Activated CD4-positive, alpha-beta T cell treated with anti-CD3 and anti-CD28 coated beads for 36 hours (primary cell): Measurements from ENCODE around the gene IBA57. TPM values are rescaled to one million over a fixed set of nuclear protein-coding genes. Genes with fewer than 3 reads are reported as not detected.

Source experiments
- ATAC-seq: fragments of 200-7000 bp; cut with Tn5 transposase; one replicate; pipeline ENCODE4 v1.10.0; 2021; ENCODE audit warnings: mild to moderate bottlenecking, moderate library complexity
- CTCF ChIA-PET: fragments of 350-600 bp; sonication (Branson Sonifier 250); formaldehyde crosslinking; loops from one replicate; lab custom pipeline; 2021; ENCODE audit warnings: antibody characterized with exemption; lab: Charles Lee
- POLR2A ChIA-PET: fragments of 350-600 bp; sonication (Branson Sonifier 250); formaldehyde crosslinking; loops from one replicate; lab custom pipeline; 2021; ENCODE audit warnings: antibody characterized with exemption, inconsistent platforms; lab: Charles Lee
- DNase-seq: peaks from one replicate; pipeline ENCODE4 v3.0.0-alpha.2; 2020
- H3K27ac Mint-ChIP-seq: one replicate; pipeline ENCODE4 v1.8.0; 2021; ENCODE audit warnings: mixed read lengths
- H3K27me3 Mint-ChIP-seq: one replicate; pipeline ENCODE4 v1.8.0; 2021; ENCODE audit warnings: mixed read lengths
- H3K36me3 Mint-ChIP-seq: one replicate; pipeline ENCODE4 v1.8.0; 2021; ENCODE audit warnings: low read depth, mixed read lengths
- H3K4me1 Mint-ChIP-seq: one replicate; pipeline ENCODE4 v1.8.0; 2021; ENCODE audit warnings: mixed read lengths
- H3K4me3 Mint-ChIP-seq: one replicate; pipeline ENCODE4 v1.8.0; 2021; ENCODE audit warnings: mild to moderate bottlenecking, moderate library complexity, mixed read lengths
- H3K9me3 Mint-ChIP-seq: one replicate; pipeline ENCODE4 v1.8.0; 2021; ENCODE audit warnings: low read depth, mixed read lengths
- intact Hi-C, 2 experiments: fragments of 100-400 bp; cut with DNase I in 1 of 2; cut with micrococcal nuclease in 1 of 2; formaldehyde crosslinking; loops; one replicate each; pipeline versions ENCODE4 v1.14.2 to v1.15.1; 2022 to 2024; cut with DNase I, micrococcal nuclease
- total RNA-seq, 2 experiments: library from RNA; stranded (reverse); gene quantifications; one replicate each; pipeline ENCODE4 v1.2.3, GENCODE V29; 2021

IBA57 gene
- total RNA-seq, 2 experiments from 2014 or later: 6.0 to 8.3 TPM

DNA sequence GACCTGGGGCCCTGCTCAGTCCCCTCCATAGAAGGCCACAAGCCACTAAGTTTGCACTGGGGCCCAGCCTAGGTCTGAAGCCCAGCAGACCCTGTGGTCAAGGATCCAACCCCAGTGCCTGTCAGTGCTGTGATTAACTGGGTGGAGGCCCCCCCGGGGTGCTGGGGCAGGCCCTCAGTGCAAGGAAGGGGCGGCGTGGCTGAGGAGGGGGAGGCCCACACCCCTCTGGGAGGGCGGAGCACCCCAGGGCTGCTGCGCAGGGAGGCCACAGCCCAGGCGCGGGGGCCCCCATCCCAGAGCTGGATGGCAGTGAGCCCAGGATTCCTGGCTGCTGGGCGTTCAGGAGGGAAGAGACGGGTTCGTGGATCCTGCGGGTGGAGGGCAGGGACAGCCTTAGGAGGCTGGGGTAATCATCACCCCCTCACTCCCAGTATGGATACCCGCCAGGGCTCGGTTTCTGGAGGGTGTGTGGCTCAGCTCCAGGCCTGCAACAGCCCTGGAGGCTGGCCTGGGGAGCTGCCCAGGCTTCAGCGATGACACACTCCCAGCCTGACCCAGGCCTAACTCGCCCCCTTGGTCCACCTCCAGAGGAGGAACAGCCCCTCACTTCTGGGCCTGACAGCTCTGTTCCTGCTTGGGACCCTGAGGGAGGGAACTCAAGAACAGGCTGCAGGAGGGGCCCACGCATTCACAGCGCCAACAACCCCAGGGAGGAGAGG is 15.0 kb upstream of the IBA57 start:
- Mint-ChIP-seq H3K27me3 (no peaks in the 10 kb centered on the region), H3K4me1 (peaks cover 14% of the 10 kb centered on the region), H3K27ac (no peak overlapping the region), H3K4me3 (no peak overlapping the region), H3K9me3 (no peaks in the 10 kb centered on the region), H3K36me3 (no peaks in the 10 kb centered on the region)
- intact Hi-C loops: no loop called here
- POLR2A ChIA-PET: no interaction called here
- ATAC-seq: no peak
- CTCF ChIA-PET: interaction anchor here (0.7 kb wide), 1 partner anchor 18 kb away, joined by 3 read pairs; no protein-coding TSS in a partner anchor
- peak; percentile 8 for DNase-seq

- POLR2A ChIA-PET: no interaction called here
- no peak overlapping the region for H3K4me3 Mint-ChIP-seq
- peak; percentile 18 for DNase-seq
- peaks cover 14% of the 10 kb centered on the region for H3K4me1 Mint-ChIP-seq
- ATAC-seq: no peak
- CTCF ChIA-PET: interaction anchor here (0.7 to 1.4 kb wide), 2 partner anchors 14 to 19 kb away, joined by 3 to 6 read pairs; partner anchors contain the start of gene IBA57
- no peaks in the 10 kb centered on the region for H3K36me3 Mint-ChIP-seq
- H3K27me3 Mint-ChIP-seq: no peaks in the 10 kb centered on the region
- H3K27ac Mint-ChIP-seq: peak overlapping the region; percentile 42
- H3K9me3 Mint-ChIP-seq: no peaks in the 10 kb centered on the region
- intact Hi-C loops: no loop called here
Measured at GRCh38 chr1:228151180-228151925, 14.3 kb upstream of the IBA57 start.

DNA sequence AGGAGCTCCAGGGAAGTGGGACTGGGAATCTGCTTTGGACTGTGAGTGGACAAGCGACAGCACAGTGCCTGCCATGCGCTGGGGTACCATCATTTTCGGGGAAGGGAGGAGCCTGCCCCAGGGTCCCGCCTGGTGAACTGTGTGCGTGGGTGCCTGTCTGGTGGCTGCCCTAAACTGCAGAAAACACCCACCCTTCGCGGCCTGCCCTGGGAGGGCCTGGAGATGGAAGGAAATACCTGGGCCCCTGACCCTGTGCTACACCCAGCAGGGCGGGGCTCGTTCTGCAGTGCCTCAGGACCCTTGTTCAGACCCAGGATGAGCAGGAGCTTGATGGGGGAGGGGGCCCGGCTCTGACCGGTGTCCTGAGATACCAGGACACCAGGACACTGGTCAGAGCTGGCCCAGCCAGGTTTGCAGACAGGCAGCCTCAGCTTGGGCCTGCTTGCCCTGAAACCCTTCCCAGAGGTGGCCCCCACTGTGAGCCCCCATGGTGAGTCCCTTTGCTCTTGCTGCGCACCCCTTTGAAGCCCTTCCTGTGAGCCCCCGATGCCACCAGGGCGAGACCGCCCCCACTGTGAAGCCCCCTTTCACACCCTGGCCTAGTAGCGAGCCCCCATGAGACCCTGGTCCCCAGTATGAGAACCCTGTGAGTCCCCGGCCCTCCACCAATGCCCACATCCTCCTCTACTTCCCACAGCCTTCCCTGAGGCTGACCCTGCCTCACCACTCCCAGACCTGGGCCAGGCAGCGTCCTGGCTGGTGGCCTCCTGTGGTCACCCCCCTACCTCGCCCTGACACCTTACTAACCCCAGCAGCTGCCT is 13.3 kb upstream of the IBA57 start:
- ChIA-PET POLR2A (no interaction called here), CTCF (interaction anchor here (0.9 to 1.4 kb wide), 2 partner anchors 11 to 13 kb away, joined by 3 to 6 read pairs; partner anchors contain the start of gene IBA57)
- no peaks in the 10 kb centered on the region for H3K27me3 Mint-ChIP-seq
- H3K9me3 Mint-ChIP-seq: no peaks in the 10 kb centered on the region
- no peak overlapping the region for H3K27ac Mint-ChIP-seq
- intact Hi-C loops: no loop called here
- no peak for ATAC-seq
- H3K36me3 Mint-ChIP-seq: no peaks in the 10 kb centered on the region
- H3K4me3 Mint-ChIP-seq: no peak overlapping the region
- DNase-seq: peak; percentile 3
- peaks cover 19% of the 10 kb centered on the region for H3K4me1 Mint-ChIP-seq

DNA sequence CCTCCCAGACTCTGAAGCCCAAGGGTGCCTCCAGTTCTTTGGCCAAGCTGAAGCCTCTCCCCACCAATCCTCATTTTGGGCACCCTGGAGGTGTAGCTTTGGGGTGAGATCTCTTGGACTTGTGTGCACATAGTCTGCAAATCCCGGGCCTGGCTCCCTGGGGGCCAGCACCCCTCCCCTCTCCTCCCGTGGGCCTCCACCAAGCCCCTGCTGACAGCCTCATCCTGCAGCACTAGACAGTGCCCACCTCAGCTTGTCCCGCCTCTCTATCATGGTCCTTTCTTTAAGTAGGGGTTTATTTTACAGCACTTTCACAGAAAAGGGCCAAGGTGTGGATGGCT is 12.7 kb upstream of the IBA57 start:
- no peak overlapping the region for H3K4me3 Mint-ChIP-seq
- DNase-seq (peak; percentile 2), ATAC-seq (no peak)
- POLR2A ChIA-PET: no interaction called here
- intact Hi-C loops: no loop called here
- H3K4me1 Mint-ChIP-seq: peaks cover 19% of the 10 kb centered on the region
- CTCF ChIA-PET: interaction anchor here (0.9 to 2.2 kb wide), 3 partner anchors 10 to 13 kb away, joined by 3 to 9 read pairs (median 6); partner anchors contain the start of gene IBA57
- H3K27ac Mint-ChIP-seq: no peak overlapping the region
- no peaks in the 10 kb centered on the region for H3K27me3 Mint-ChIP-seq
- no peaks in the 10 kb centered on the region for H3K9me3 Mint-ChIP-seq
- H3K36me3 Mint-ChIP-seq: no peaks in the 10 kb centered on the region

DNA sequence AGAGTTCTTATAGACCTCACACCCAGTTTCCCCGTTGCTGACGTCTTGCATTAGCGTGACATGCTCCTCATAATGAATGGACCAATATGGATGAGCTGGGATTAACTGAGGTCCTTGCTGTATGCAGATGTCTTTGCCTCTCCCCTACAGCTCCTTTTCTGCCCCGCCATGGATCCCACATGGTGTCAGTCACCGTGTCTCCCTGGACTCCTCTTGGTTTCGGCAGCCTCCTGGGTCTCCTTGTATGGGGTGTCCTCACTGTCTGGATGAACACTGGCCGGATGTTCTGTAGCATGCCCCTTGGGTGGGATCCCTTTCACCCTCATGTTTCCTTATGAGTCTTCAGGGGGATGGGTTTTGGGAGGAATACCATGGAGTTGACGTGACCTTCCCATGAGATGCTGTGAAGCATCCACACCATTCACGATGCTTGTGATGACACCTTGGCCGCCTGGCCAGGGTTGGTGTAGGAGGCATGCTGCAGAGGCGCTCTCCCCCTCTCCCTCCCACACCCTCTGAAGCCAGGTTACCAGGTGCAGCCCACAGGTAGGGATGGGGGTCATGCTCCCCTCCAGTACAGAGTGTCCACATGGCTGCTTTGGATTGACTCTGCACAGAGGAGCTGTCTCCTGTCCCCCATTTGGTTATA is 11.5 kb upstream of the IBA57 start:
- DNase-seq: peak; percentile 2
- ChIA-PET POLR2A (interaction anchor here (0.9 kb wide), 1 partner anchor 13 kb away, joined by 5 read pairs; no protein-coding TSS in a partner anchor), CTCF (interaction anchor here (1.0 to 2.2 kb wide), 5 partner anchors 11 to 155 kb away, joined by 3 to 9 read pairs (median 4); no protein-coding TSS in a partner anchor)
- no peak for ATAC-seq
- no peaks in the 10 kb centered on the region for H3K36me3 Mint-ChIP-seq
- no peaks in the 10 kb centered on the region for H3K27me3 Mint-ChIP-seq
- H3K4me1 Mint-ChIP-seq: peaks cover 19% of the 10 kb centered on the region
- H3K27ac Mint-ChIP-seq: peak overlapping the region; percentile 83
- H3K9me3 Mint-ChIP-seq: no peaks in the 10 kb centered on the region
- H3K4me3 Mint-ChIP-seq: no peak overlapping the region
- intact Hi-C loops: no loop called here

GRCh38 chr1:228154670-228155571 is 10.7 kb upstream of the IBA57 start:
- peak; percentile 79 for DNase-seq
- intact Hi-C loops: loop anchor here in 1 of 2 experiments (1.0 kb wide), 1 partner anchor 15 kb away; the partner anchor contains the start of gene GUK1
- Mint-ChIP-seq H3K4me1 (peaks cover 19% of the 10 kb centered on the region), H3K9me3 (no peaks in the 10 kb centered on the region), H3K36me3 (no peaks in the 10 kb centered on the region), H3K27ac (peak overlapping the region; percentile 83), H3K4me3 (no peak overlapping the region), H3K27me3 (no peaks in the 10 kb centered on the region)
- POLR2A ChIA-PET: interaction anchor here (0.6 to 0.9 kb wide), 2 partner anchors 11 to 12 kb away, joined by 3 to 5 read pairs; partner anchors contain the start of gene IBA57
- CTCF ChIA-PET: interaction anchor here (0.8 to 2.2 kb wide), 5 partner anchors 10 to 156 kb away, joined by 3 to 9 read pairs (median 4); no protein-coding TSS in a partner anchor
- ATAC-seq: peak; percentile 89

DNA sequence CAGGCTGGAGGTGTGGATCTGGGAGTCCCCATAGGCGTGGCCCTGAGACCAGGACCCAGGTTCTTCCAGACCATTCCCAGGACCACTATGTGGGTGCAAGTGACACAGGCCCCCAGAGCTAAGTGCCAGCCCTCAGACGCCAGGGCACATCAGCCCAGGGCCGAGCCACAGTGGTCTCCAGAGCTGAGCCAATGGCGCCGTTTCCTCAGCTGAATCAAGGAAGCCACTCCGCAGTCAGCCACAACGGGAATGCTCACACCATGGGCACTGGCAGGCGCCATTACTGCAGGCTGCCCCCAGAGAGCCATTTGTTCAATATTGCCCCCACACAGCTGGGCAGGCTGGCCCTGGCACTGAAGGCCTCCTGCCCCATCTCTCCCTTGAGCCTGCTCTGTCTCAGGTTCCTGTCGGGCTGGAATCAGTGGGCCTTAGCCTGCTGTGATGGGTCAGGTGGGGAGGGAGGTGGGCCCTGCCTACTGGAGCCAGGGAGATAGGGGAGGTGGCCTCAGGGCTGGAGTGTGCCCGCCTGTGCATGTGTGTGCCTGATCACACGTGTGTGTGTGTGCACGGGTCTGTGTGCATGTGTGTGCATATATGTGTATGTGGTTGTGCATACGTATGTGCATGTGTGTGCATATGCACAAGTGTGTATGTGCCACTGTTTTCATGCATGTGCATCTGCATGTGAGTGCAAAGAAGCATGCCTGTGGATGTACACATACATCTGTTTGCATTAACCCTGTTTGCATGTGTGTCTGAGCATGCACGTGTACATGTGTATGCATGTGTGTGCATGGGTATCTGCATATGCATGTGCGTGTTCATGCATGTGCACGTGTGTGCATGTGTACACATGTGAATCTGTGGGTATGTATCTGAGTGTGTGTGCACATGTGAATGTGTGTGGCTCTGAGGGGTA is 9.7 kb upstream of the IBA57 start:
- no peaks in the 10 kb centered on the region for H3K9me3 Mint-ChIP-seq
- ChIA-PET POLR2A (no interaction called here), CTCF (interaction anchor here (1.2 to 1.7 kb wide), 3 partner anchors 9 to 156 kb away, joined by 3 to 6 read pairs (median 5); partner anchors contain the start of gene IBA57)
- H3K27ac Mint-ChIP-seq: no peak overlapping the region
- H3K4me1 Mint-ChIP-seq: peaks cover 19% of the 10 kb centered on the region
- no peak overlapping the region for H3K4me3 Mint-ChIP-seq
- no peak for ATAC-seq
- no peaks in the 10 kb centered on the region for H3K27me3 Mint-ChIP-seq
- no peak for DNase-seq
- no peaks in the 10 kb centered on the region for H3K36me3 Mint-ChIP-seq
- intact Hi-C loops: loop anchor here in 1 of 2 experiments (1.0 kb wide), 1 partner anchor 16 kb away; the partner anchor contains the start of gene GUK1

DNA sequence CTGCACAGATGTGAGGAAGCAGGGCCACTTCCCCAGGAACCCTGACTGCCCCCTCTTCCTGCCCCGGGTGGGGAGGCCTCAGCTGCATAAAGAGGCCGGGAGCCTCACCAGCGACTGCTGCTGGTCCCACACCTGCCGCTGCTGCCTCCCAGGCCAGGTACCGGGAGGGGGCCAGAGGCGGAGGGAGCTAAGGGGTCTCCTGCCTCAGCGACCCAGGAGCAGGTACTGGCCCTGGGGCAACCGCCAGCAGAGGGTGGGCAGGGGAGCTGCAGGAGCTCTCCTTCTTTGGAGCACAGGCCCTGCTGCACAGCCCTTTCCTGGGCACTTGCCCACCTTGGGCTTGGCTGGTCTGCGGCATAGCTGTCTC is 9.1 kb upstream of the IBA57 start:
- peaks cover 19% of the 10 kb centered on the region for H3K4me1 Mint-ChIP-seq
- no peak overlapping the region for H3K4me3 Mint-ChIP-seq
- CTCF ChIA-PET: interaction anchor here (1.2 kb wide), 1 partner anchor 9 kb away, joined by 5 read pairs; the partner anchor contains the start of gene IBA57
- no peaks in the 10 kb centered on the region for H3K9me3 Mint-ChIP-seq
- no peaks in the 10 kb centered on the region for H3K27me3 Mint-ChIP-seq
- no peak overlapping the region for H3K27ac Mint-ChIP-seq
- intact Hi-C loops: no loop called here
- DNase-seq: no peak
- POLR2A ChIA-PET: no interaction called here
- ATAC-seq: no peak
- H3K36me3 Mint-ChIP-seq: no peaks in the 10 kb centered on the region
